ENCODE measurements around the gene NDUFA8. TPM values are rescaled to one million over a fixed set of nuclear protein-coding genes. Genes with fewer than 3 reads are reported as not detected.

Gene NDUFA8
- total RNA-seq, 1 experiment from 2014 or later, result 55.5 TPM

DNA sequence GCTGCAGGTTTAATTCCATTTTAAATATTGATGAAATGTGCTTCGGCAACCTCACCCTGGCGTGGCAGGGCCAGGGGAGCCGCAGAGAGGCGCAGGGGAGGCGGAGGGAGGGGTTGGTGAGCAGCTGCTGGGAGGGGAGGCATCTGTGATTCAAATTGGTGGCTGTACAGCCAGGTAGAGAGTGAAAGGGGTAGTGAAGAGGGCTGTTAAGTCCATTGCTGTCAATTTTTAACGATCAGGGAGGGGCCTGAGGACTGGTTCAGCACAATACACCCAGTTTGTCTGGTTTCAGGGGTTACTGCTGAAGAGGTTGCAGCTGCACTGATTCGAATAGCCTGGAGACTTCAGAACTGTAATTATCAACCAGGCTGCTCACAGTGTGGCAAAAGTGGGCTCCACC, 37.8 kb upstream of the NDUFA8 start:
- TF ChIP-seq TCF7L2 (IDR thresholded peaks at IDR 0.05; ENCODE audit: low read depth, low read length), result no peak
- TF ChIP-seq REST (IDR thresholded peaks at IDR 0.05; ENCODE audit: insufficient read depth in 1 of 2, low read depth in 2 of 2, low read length in 1 of 2), result no peak
- TF ChIP-seq POLR2AphosphoS5 (IDR thresholded peaks at IDR 0.05; ENCODE audit: low read depth, low read length), result no peak
- no peak for TF ChIP-seq CTCF (IDR thresholded peaks at IDR 0.05)
- TF ChIP-seq SIN3A (IDR thresholded peaks at IDR 0.05; ENCODE audit: borderline replicate concordance, insufficient read depth, low read depth, low read length), result no peak
- ATAC-seq (no peak), DNase-seq (ENCODE audit: low read depth, low spot score) (no peak)
- no peaks in the 10 kb centered on the region for H3K27me3 ChIP-seq (ENCODE audit: control insufficient read depth, insufficient read depth, low read length)
- no peaks in the 10 kb centered on the region for H3K36me3 ChIP-seq (ENCODE audit: control insufficient read depth, insufficient read depth, low read length)
- no peaks in the 10 kb centered on the region for H3K9me3 ChIP-seq (ENCODE audit: control insufficient read depth, insufficient read depth, low read depth, low read length)
- BruUV-seq (replicated peaks), result no TSS peak
- intact Hi-C loops (cut with micrococcal nuclease; ENCODE audit: unreplicated experiment) (no loop called here), in situ Hi-C loops (cut with HindIII; ENCODE audit: low pct_unique_long_range_greater_than_20kb, low sequenced_read_pairs) (no loop called here)
- no peak overlapping the region for H3K27ac ChIP-seq (ENCODE audit: low read length)
- CTCF ChIA-PET, result no interaction called here
- H3K4me3 ChIP-seq (ENCODE audit: low read depth in 2 of 2, low read length in 2 of 2), result no peak overlapping the region
- POLR2A ChIA-PET, result no interaction called here
- H3K4me1 ChIP-seq (ENCODE audit: control insufficient read depth, insufficient read depth, low read length), result no peaks in the 10 kb centered on the region

- TF ChIP-seq TCF7L2 (IDR thresholded peaks at IDR 0.05; ENCODE audit: low read depth, low read length) (no peak), CTCF (IDR thresholded peaks at IDR 0.05) (no peak), POLR2AphosphoS5 (IDR thresholded peaks at IDR 0.05; ENCODE audit: low read depth, low read length) (no peak), SIN3A (IDR thresholded peaks at IDR 0.05; ENCODE audit: borderline replicate concordance, insufficient read depth, low read depth, low read length) (no peak)
- Histone ChIP-seq H3K27me3 (ENCODE audit: control insufficient read depth, insufficient read depth, low read length) (no peaks in the 10 kb centered on the region), H3K4me3 (ENCODE audit: low read depth in 2 of 2, low read length in 2 of 2) (no peak overlapping the region), H3K9me3 (ENCODE audit: control insufficient read depth, insufficient read depth, low read depth, low read length) (no peaks in the 10 kb centered on the region), H3K4me1 (ENCODE audit: control insufficient read depth, insufficient read depth, low read length) (no peaks in the 10 kb centered on the region), H3K27ac (ENCODE audit: low read length) (no peak overlapping the region), H3K36me3 (ENCODE audit: control insufficient read depth, insufficient read depth, low read length) (no peaks in the 10 kb centered on the region)
- no peak for DNase-seq (ENCODE audit: low read depth, low spot score)
- ChIA-PET POLR2A (no interaction called here), CTCF (no interaction called here)
- in situ Hi-C loops (cut with HindIII; ENCODE audit: low pct_unique_long_range_greater_than_20kb, low sequenced_read_pairs) (no loop called here), intact Hi-C loops (cut with micrococcal nuclease; ENCODE audit: unreplicated experiment) (no loop called here)
- BruUV-seq (replicated peaks), result no TSS peak
- ATAC-seq, result no peak
Measured at GRCh38 chr9:122195875-122196274, 36.3 kb upstream of the NDUFA8 start.

All from Panc1 (cell line).